Cardiac muscle cell (in vitro differentiated cells and primary cell): ENCODE results near the gene TUBGCP4. TPM values are rescaled to one million over a fixed set of nuclear protein-coding genes. Genes with fewer than 3 reads are reported as not detected.

Experiments used
- DNase-seq, 2 donors: peaks; one replicate each; pipeline versions ENCODE4 v3.0.0 to v3.0.0-alpha.2; 2010 to 2017; ENCODE audit warnings: low read depth in 1 of 2, low spot score in 1 of 2
- H3K27ac ChIP-seq: fragments of 200-600 bp; sonication (generic); 2 replicates; pipeline ENCODE4 v1.5.1; 2016
- H3K27me3 ChIP-seq: fragments of 200-600 bp; sonication (generic); 2 replicates; pipeline ENCODE4 v1.6.0; 2016; ENCODE audit warnings: control low read depth
- H3K36me3 ChIP-seq: fragments of 200-600 bp; sonication (generic); 2 replicates; pipeline ENCODE4 v1.5.1; 2016; ENCODE audit warnings: control low read depth
- H3K4me1 ChIP-seq: fragments of 200-600 bp; sonication (generic); 2 replicates; pipeline ENCODE4 v1.8.1; 2017; ENCODE audit warnings: low read depth, mild to moderate bottlenecking, mixed run types
- H3K4me3 ChIP-seq: fragments of 200-600 bp; sonication (generic); 2 replicates; pipeline ENCODE4 v1.5.1; 2016; ENCODE audit warnings: mild to moderate bottlenecking
- H3K9me3 ChIP-seq: fragments of 200-600 bp; sonication (generic); 2 replicates; pipeline ENCODE4 v1.5.1; 2017; ENCODE audit warnings: low read depth, mild to moderate bottlenecking, control low read depth
- polyA plus RNA-seq: library from polyadenylated mRNA; unstranded; fragments of >200 nt; fragmentation: Nextera tagmentation; extraction: Ambion mirVana; gene quantifications from 2 replicates; pipeline ENCODE4 v1.2.1, GENCODE V29; 2016
- total RNA-seq: library from RNA; depleted of rRNA; stranded (reverse); fragments of >200 nt; gene quantifications from 2 replicates; pipeline ENCODE4 v1.2.3, GENCODE V29; 2016
- TF ChIP-seq, protein P1 (sequence below): IDR thresholded peaks from 2 replicates; pipeline ENCODE4 v1.5.1; 2012; ENCODE audit warnings: low read depth, mild to moderate bottlenecking, low read length

The TUBGCP4 gene
- total and polyA plus RNA-seq, 2 experiments from 2014 or later: 10.7 to 19.1 TPM

DNA sequence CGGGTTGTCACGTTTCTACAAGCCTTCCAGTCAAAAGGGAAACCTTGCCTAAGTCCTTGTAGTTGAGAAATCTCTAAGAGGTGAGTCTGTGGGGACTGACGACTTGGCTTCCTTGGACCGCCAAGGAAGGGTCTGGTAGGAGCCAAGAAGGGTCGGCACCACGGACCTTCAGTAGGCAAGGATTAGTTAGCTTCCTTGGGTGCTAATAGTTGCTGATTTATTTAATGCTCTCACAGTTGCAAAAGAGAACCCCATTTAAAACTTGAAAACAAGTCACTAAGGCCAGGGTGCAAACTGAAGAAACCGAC is 40.2 kb upstream of the TUBGCP4 start:
- Histone ChIP-seq H3K9me3 (no peaks in the 10 kb centered on the region), H3K27me3 (no peaks in the 10 kb centered on the region), H3K4me3 (peak overlapping the region; percentile 84), H3K36me3 (peaks cover 8% of the 10 kb centered on the region), H3K4me1 (peaks cover 16% of the 10 kb centered on the region), H3K27ac (peak overlapping the region; percentile 95)
- TF ChIP-seq, protein P1, sequence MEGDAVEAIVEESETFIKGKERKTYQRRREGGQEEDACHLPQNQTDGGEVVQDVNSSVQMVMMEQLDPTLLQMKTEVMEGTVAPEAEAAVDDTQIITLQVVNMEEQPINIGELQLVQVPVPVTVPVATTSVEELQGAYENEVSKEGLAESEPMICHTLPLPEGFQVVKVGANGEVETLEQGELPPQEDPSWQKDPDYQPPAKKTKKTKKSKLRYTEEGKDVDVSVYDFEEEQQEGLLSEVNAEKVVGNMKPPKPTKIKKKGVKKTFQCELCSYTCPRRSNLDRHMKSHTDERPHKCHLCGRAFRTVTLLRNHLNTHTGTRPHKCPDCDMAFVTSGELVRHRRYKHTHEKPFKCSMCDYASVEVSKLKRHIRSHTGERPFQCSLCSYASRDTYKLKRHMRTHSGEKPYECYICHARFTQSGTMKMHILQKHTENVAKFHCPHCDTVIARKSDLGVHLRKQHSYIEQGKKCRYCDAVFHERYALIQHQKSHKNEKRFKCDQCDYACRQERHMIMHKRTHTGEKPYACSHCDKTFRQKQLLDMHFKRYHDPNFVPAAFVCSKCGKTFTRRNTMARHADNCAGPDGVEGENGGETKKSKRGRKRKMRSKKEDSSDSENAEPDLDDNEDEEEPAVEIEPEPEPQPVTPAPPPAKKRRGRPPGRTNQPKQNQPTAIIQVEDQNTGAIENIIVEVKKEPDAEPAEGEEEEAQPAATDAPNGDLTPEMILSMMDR: no peak
- DNase-seq: no peak

DNA sequence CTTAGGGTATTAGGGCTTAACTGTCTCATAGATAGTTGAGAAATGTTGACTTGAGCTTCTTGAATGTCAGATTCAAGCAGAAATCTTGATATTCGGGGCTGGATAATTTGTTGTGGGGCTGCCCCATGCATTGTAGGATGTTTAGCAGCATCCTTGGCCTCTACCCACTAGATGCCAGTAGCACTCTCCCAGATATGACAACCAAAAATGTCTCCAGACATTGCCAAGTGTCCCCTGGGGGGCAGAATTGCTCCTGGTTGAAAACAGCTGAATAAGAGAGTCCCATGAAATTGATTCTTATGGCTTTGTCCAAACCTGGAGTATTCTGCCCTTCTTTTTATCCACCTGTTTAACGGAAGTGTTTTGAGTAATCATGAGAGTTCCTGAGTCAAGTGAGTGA is 24.6 kb upstream of the TUBGCP4 start:
- H3K36me3 ChIP-seq: peaks cover 50% of the 10 kb centered on the region
- H3K9me3 ChIP-seq: no peaks in the 10 kb centered on the region
- DNase-seq: no peak
- H3K27ac ChIP-seq: no peak overlapping the region
- H3K27me3 ChIP-seq: no peaks in the 10 kb centered on the region
- no peak overlapping the region for H3K4me3 ChIP-seq
- H3K4me1 ChIP-seq: no peaks in the 10 kb centered on the region
- TF ChIP-seq, protein P1: no peak

DNA sequence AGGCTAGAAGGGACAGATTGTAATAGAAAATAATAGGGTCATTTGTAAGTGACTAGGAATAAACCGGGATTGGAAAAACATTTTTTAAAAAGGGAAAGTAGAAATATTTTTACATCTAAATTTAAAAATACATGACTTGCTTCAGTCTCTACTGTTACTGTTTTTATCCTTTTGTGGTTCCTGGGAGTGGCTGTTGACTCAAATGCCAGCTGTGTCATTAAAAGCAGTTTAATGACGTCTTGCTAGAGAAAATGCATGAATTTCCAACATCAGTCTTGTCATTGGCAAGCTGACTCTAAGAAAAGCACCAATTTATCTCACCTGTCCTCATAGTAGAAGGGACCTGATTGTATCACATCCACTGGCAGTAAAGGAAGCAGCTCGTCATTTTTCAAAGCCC is 23.8 kb upstream of the TUBGCP4 start:
- H3K36me3 ChIP-seq: peaks cover 52% of the 10 kb centered on the region
- no peak for DNase-seq
- no peak overlapping the region for H3K27ac ChIP-seq
- no peaks in the 10 kb centered on the region for H3K27me3 ChIP-seq
- TF ChIP-seq, protein P1: no peak
- H3K9me3 ChIP-seq: no peaks in the 10 kb centered on the region
- no peak overlapping the region for H3K4me3 ChIP-seq
- H3K4me1 ChIP-seq: no peaks in the 10 kb centered on the region

DNA sequence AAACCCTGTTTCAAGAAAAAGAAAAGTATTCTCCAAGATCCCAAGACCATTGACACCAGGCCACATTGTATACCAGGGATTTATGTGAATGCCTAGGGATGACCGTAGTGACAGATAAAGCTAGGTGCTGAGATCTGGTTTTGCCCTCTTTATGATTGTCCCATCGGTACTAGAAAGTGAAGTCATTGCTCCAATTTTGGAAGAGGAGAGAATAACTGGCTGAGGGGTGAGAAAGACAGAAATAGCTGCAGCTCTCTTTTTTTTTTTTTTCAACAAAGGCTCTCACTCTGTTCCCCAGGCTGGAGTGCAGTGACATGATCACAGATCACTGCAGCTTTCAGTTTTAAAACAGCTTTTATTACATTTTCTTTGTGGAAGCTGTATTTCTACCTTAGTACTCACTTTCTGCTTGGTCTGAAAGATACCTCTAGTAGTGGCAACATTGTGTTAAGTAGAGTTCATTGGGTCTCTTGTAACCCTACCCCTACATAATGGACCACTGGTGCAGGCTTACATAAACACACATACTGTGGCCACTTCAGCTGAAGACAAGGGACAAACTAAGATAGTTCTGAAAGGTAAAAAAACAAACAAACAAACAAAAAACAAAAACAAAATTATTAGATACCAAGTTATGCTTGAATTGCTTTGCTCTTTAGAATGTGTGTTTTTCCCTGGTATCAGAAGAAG is 18.1 kb upstream of the TUBGCP4 start:
- DNase-seq: no peak
- Histone ChIP-seq H3K36me3 (peaks cover 25% of the 10 kb centered on the region), H3K27ac (peak overlapping the region; percentile 68), H3K27me3 (no peaks in the 10 kb centered on the region), H3K4me1 (peaks cover 6% of the 10 kb centered on the region), H3K9me3 (no peaks in the 10 kb centered on the region), H3K4me3 (no peak overlapping the region)
- TF ChIP-seq, protein P1: no peak

DNA sequence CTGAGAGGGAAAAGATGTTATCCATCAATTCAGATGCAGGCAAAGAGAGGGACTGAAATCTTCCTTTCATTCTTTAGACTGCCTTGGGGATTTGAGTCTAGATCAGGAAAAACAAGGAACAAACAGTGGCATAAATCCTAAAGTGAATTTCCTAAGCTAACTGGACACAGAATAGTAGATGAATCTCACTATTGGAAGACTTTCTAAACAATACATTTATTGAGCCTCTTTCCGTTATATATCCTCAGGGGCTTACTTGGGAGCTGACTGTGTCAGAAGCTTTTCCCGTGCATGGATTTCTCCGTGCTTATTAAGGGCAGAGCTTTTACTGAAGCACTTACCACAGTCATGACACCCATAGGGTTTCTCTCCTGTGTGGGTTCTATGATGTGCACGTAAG is 10.1 kb upstream of the TUBGCP4 start:
- H3K4me1 ChIP-seq: no peaks in the 10 kb centered on the region
- H3K9me3 ChIP-seq: peaks cover 9% of the 10 kb centered on the region
- TF ChIP-seq, protein P1: no peak
- H3K27ac ChIP-seq: no peak overlapping the region
- no peak overlapping the region for H3K4me3 ChIP-seq
- no peaks in the 10 kb centered on the region for H3K27me3 ChIP-seq
- no peak for DNase-seq
- H3K36me3 ChIP-seq: peaks cover 46% of the 10 kb centered on the region
